ENCODE results near the gene FBXO34. TPM values are rescaled to one million over a fixed set of nuclear protein-coding genes. Genes with fewer than 3 reads are reported as not detected.
"Not testable (repeated sequence)": the region's sequence is repeated elsewhere in the genome, so short reads cannot be mapped to it uniquely, and the experiment has no call there.

Gene FBXO34
- total RNA-seq, 2 donors from 2014 or later, result 18.8 to 23.8 TPM

GRCh38 chr14:55302367-55303124 is 31.3 kb downstream of the FBXO34 start:
- intact Hi-C loops (cut with DNase I), result no loop called here
- DNase-seq (no peak), ATAC-seq (peak in 1 of 2 donors; percentile 26)

GRCh38 chr14:55303125-55303499 is 31.9 kb downstream of the FBXO34 start:
- no peak for ATAC-seq
- no peak for DNase-seq
- intact Hi-C loops (cut with DNase I), result no loop called here

GRCh38 chr14:55303691-55304145 is 32.5 kb downstream of the FBXO34 start:
- intact Hi-C loops (cut with DNase I), result no loop called here
- no peak for ATAC-seq
- no peak for DNase-seq

GRCh38 chr14:55306938-55307589 is 35.8 kb downstream of the FBXO34 start:
- DNase-seq (no peak), ATAC-seq (peak in 1 of 2 donors; percentile 51)
- intact Hi-C loops (cut with DNase I), result no loop called here

- DNase-seq (no peak), ATAC-seq (peak in 1 of 2 donors; percentile 24)
- intact Hi-C loops (cut with DNase I), result no loop called here
Observed at GRCh38 chr14:55309154-55309553, 37.9 kb downstream of the FBXO34 start.

- intact Hi-C loops (cut with DNase I), result no loop called here
- peak in 1 of 2 donors; percentile 52 for ATAC-seq
- DNase-seq, result no peak
Observed at GRCh38 chr14:55309761-55310365, 38.6 kb downstream of the FBXO34 start.

- intact Hi-C loops (cut with DNase I); DNase-seq; ATAC-seq: not testable (repeated sequence)
Observed at GRCh38 chr14:55312379-55313030, 41.3 kb downstream of the FBXO34 start.

GRCh38 chr14:55313480-55313879 is 42.3 kb downstream of the FBXO34 start:
- intact Hi-C loops (cut with DNase I), result no loop called here
- ATAC-seq, result no peak
- no peak for DNase-seq

GRCh38 chr14:55314449-55314848 is 43.2 kb downstream of the FBXO34 start:
- intact Hi-C loops (cut with DNase I), result no loop called here
- DNase-seq (no peak), ATAC-seq (no peak)

GRCh38 chr14:55316564-55316963 is 45.3 kb downstream of the FBXO34 start:
- intact Hi-C loops (cut with DNase I), result no loop called here
- DNase-seq, result no peak
- ATAC-seq, result peak; percentile 15 to 56

GRCh38 chr14:55317542-55318306 is 46.5 kb downstream of the FBXO34 start:
- DNase-seq (no peak), ATAC-seq (no peak)
- intact Hi-C loops (cut with DNase I), result no loop called here

GRCh38 chr14:55318694-55319093 is 47.5 kb downstream of the FBXO34 start:
- intact Hi-C loops (cut with DNase I), result no loop called here
- ATAC-seq (no peak), DNase-seq (no peak)

- ATAC-seq, result no peak
- intact Hi-C loops (cut with DNase I), result no loop called here
- DNase-seq, result no peak
Observed at GRCh38 chr14:55323910-55324309, 52.7 kb downstream of the FBXO34 start.

- no peak for DNase-seq
- no peak for ATAC-seq
- intact Hi-C loops (cut with DNase I), result no loop called here
Observed at GRCh38 chr14:55324812-55325211, 53.6 kb downstream of the FBXO34 start.

GRCh38 chr14:55327179-55327578 is 56.0 kb downstream of the FBXO34 start:
- no peak for DNase-seq
- intact Hi-C loops (cut with DNase I), result no loop called here
- no peak for ATAC-seq

- intact Hi-C loops (cut with DNase I), result no loop called here
- DNase-seq (no peak), ATAC-seq (peak in 1 of 2 donors; percentile 33)
Observed at GRCh38 chr14:55328317-55328716, 57.1 kb downstream of the FBXO34 start.

GRCh38 chr14:55329999-55330710 is 58.9 kb downstream of the FBXO34 start:
- ATAC-seq (no peak), DNase-seq (no peak)
- intact Hi-C loops (cut with DNase I), result no loop called here

Data from left cardiac atrium (tissue), 4 donors.